Astrocyte (in vitro differentiated cells and primary cell): ENCODE data around the gene RCOR1. TPM values are rescaled to one million over a fixed set of nuclear protein-coding genes. Genes with fewer than 3 reads are reported as not detected.

Experiments
- DNase-seq: peaks from one replicate; pipeline ENCODE4 v3.0.0-alpha.2; 2010; ENCODE audit warnings: low read depth
- FAIRE-seq: peaks from 2 replicates; lab custom pipeline; 2011; peaks lifted over from hg19 to GRCh38; lab: Jason Lieb, UNC
- H2AFZ ChIP-seq: 2 replicates; pipeline ENCODE4 v1.6.0; 2012; ENCODE audit warnings: low read depth, low read length, inconsistent platforms
- H3K27ac ChIP-seq: 2 replicates; pipeline ENCODE4 v1.5.1; 2011; ENCODE audit warnings: low read depth, low read length, inconsistent platforms
- H3K27me3 ChIP-seq: 2 replicates; pipeline ENCODE4 v1.6.0; 2011; ENCODE audit warnings: low read length, inconsistent platforms; ENCODE audit not compliant: insufficient read depth
- H3K36me3 ChIP-seq: 2 replicates; pipeline ENCODE4 v1.5.1; 2011; ENCODE audit warnings: low read length, inconsistent platforms; ENCODE audit not compliant: insufficient read depth
- H3K4me1 ChIP-seq: 2 replicates; pipeline ENCODE4 v1.5.1; 2011; ENCODE audit warnings: low read length, inconsistent platforms; ENCODE audit not compliant: insufficient read depth
- H3K4me2 ChIP-seq: 2 replicates; pipeline ENCODE4 v1.6.0; 2012; ENCODE audit warnings: low read length, inconsistent platforms
- H3K4me3 ChIP-seq: 2 replicates; pipeline ENCODE4 v1.5.1; 2011; ENCODE audit warnings: low read depth, mild to moderate bottlenecking, low read length, inconsistent platforms; ENCODE audit not compliant: insufficient read depth
- H3K79me2 ChIP-seq: 2 replicates; pipeline ENCODE4 v1.6.0; 2012; ENCODE audit warnings: mild to moderate bottlenecking, low read length, inconsistent platforms; ENCODE audit not compliant: insufficient read depth
- H3K9ac ChIP-seq: 2 replicates; pipeline ENCODE4 v1.6.0; 2012; ENCODE audit warnings: mild to moderate bottlenecking, low read length, inconsistent platforms
- H3K9me3 ChIP-seq: 2 replicates; pipeline ENCODE4 v1.5.1; 2012; ENCODE audit warnings: low read depth, mild to moderate bottlenecking, low read length, inconsistent platforms; ENCODE audit not compliant: insufficient read depth
- H4K20me1 ChIP-seq: 2 replicates; pipeline ENCODE4 v1.6.0; 2012; ENCODE audit warnings: low read length, inconsistent platforms; ENCODE audit not compliant: insufficient read depth
- H3K27ac Mint-ChIP-seq: one replicate; pipeline ENCODE4 v1.8.0; 2021; ENCODE audit warnings: mild to moderate bottlenecking, mixed read lengths; ENCODE audit not compliant: unreplicated experiment
- H3K27me3 Mint-ChIP-seq: one replicate; pipeline ENCODE4 v1.8.0; 2021; ENCODE audit warnings: low read depth, mixed read lengths; ENCODE audit not compliant: unreplicated experiment
- H3K36me3 Mint-ChIP-seq: one replicate; pipeline ENCODE4 v1.8.0; 2021; ENCODE audit warnings: low read depth, mixed read lengths; ENCODE audit not compliant: unreplicated experiment
- H3K4me1 Mint-ChIP-seq: one replicate; pipeline ENCODE4 v1.8.0; 2021; ENCODE audit warnings: low read depth, mixed read lengths; ENCODE audit not compliant: unreplicated experiment
- H3K4me3 Mint-ChIP-seq: one replicate; pipeline ENCODE4 v1.8.0; 2021; ENCODE audit warnings: mild to moderate bottlenecking, moderate library complexity, mixed read lengths; ENCODE audit not compliant: unreplicated experiment
- H3K9me3 Mint-ChIP-seq: one replicate; pipeline ENCODE4 v1.8.0; 2021; ENCODE audit warnings: mild to moderate bottlenecking, mixed read lengths; ENCODE audit not compliant: unreplicated experiment
- CTCF ChIP-seq: IDR thresholded peaks from 2 replicates; pipeline ENCODE4 v1.5.1; 2011; ENCODE audit warnings: low read depth, mild to moderate bottlenecking, inconsistent platforms, low read length, moderate library complexity; ENCODE audit not compliant: insufficient read depth
- EZH2 ChIP-seq: IDR thresholded peaks from 2 replicates; pipeline ENCODE4 v1.6.1; 2012; ENCODE audit warnings: mild to moderate bottlenecking, low read length, inconsistent platforms; ENCODE audit not compliant: insufficient read depth
- total RNA-seq: library from RNA; stranded (reverse); gene quantifications from 2 replicates; pipeline ENCODE4 v1.2.1, GENCODE V29; 2021

Gene RCOR1
- total RNA-seq, 1 donor from 2014 or later, result 31.0 TPM

GRCh38 chr14:102602421-102603292 lies 10.2 kb downstream of the RCOR1 start:
- no peak overlapping the region for H3K27ac ChIP-seq
- H3K36me3 ChIP-seq, result no peaks in the 10 kb centered on the region
- no peak overlapping the region for H2AFZ ChIP-seq
- Mint-ChIP-seq H3K9me3 (no peaks in the 10 kb centered on the region), H3K4me1 (peaks cover 12% of the 10 kb centered on the region), H3K36me3 (peaks cover 2% of the 10 kb centered on the region), H3K27me3 (no peaks in the 10 kb centered on the region), H3K4me3 (no peak overlapping the region), H3K27ac (peak overlapping the region; percentile 26)
- no peak for FAIRE-seq
- H3K79me2 ChIP-seq, result peaks cover 93% of the 10 kb centered on the region
- H4K20me1 ChIP-seq, result peaks cover 80% of the 10 kb centered on the region
- H3K4me1 ChIP-seq, result no peaks in the 10 kb centered on the region
- H3K4me2 ChIP-seq, result no peak overlapping the region
- no peaks in the 10 kb centered on the region for H3K27me3 ChIP-seq
- H3K4me3 ChIP-seq, result no peak overlapping the region
- TF ChIP-seq CTCF (no peak), EZH2 (no peak)
- no peak overlapping the region for H3K9ac ChIP-seq
- DNase-seq, result no peak
- H3K9me3 ChIP-seq, result no peaks in the 10 kb centered on the region

- no peak for FAIRE-seq
Measured at GRCh38 chr14:102603293-102603907, 11.0 kb downstream of the RCOR1 start.

More at GRCh38 chr14:102603293-102603907, 11.0 kb downstream of the RCOR1 start:
- H3K36me3 Mint-ChIP-seq, result peaks cover 2% of the 10 kb centered on the region
- DNase-seq, result no peak
- no peak overlapping the region for H3K27ac ChIP-seq
- no peaks in the 10 kb centered on the region for H3K4me1 ChIP-seq
- H3K9ac ChIP-seq, result no peak overlapping the region
- peaks cover 12% of the 10 kb centered on the region for H3K4me1 Mint-ChIP-seq
- H3K9me3 ChIP-seq, result no peaks in the 10 kb centered on the region
- H3K27ac Mint-ChIP-seq, result no peak overlapping the region
- no peaks in the 10 kb centered on the region for H3K36me3 ChIP-seq
- TF ChIP-seq EZH2, result no peak
- no peak for TF ChIP-seq CTCF
- no peaks in the 10 kb centered on the region for H3K27me3 Mint-ChIP-seq
- no peak overlapping the region for H3K4me2 ChIP-seq
- H3K4me3 ChIP-seq, result no peak overlapping the region
- H4K20me1 ChIP-seq, result peaks cover 80% of the 10 kb centered on the region
- H3K4me3 Mint-ChIP-seq, result no peak overlapping the region
- H3K9me3 Mint-ChIP-seq, result no peaks in the 10 kb centered on the region
- H2AFZ ChIP-seq, result no peak overlapping the region
- H3K79me2 ChIP-seq, result peaks cover 93% of the 10 kb centered on the region
- no peaks in the 10 kb centered on the region for H3K27me3 ChIP-seq
